HG03108 (cell line): ENCODE data around the gene ARHGAP28.

Experiments used
- ATAC-seq: cut with Tn5 transposase; IDR thresholded peaks from one replicate; pipeline ENCODE4 v1.9.1; 2021; ENCODE audit warnings: moderate library complexity; ENCODE audit not compliant: unreplicated experiment

ARHGAP28 gene, protein sequence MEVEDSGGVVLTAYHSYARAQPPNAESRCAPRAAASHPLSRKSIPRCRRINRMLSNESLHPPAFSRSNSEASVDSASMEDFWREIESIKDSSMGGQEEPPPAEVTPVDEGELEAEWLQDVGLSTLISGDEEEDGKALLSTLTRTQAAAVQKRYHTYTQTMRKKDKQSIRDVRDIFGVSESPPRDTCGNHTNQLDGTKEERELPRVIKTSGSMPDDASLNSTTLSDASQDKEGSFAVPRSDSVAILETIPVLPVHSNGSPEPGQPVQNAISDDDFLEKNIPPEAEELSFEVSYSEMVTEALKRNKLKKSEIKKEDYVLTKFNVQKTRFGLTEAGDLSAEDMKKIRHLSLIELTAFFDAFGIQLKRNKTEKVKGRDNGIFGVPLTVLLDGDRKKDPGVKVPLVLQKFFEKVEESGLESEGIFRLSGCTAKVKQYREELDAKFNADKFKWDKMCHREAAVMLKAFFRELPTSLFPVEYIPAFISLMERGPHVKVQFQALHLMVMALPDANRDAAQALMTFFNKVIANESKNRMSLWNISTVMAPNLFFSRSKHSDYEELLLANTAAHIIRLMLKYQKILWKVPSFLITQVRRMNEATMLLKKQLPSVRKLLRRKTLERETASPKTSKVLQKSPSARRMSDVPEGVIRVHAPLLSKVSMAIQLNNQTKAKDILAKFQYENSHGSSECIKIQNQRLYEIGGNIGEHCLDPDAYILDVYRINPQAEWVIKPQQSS

GRCh38 chr18:6729247-6730091 is at the start of gene ARHGAP28:
Gene ARHGAP28 (plus strand): TSS chr18:6729716. CDS start chr18:6729822, 106 bp downstream.
- ATAC-seq: no peak

- ATAC-seq: no peak
Observed at GRCh38 chr18:6681331-6681875, 48.1 kb upstream of the ARHGAP28 start.

DNA sequence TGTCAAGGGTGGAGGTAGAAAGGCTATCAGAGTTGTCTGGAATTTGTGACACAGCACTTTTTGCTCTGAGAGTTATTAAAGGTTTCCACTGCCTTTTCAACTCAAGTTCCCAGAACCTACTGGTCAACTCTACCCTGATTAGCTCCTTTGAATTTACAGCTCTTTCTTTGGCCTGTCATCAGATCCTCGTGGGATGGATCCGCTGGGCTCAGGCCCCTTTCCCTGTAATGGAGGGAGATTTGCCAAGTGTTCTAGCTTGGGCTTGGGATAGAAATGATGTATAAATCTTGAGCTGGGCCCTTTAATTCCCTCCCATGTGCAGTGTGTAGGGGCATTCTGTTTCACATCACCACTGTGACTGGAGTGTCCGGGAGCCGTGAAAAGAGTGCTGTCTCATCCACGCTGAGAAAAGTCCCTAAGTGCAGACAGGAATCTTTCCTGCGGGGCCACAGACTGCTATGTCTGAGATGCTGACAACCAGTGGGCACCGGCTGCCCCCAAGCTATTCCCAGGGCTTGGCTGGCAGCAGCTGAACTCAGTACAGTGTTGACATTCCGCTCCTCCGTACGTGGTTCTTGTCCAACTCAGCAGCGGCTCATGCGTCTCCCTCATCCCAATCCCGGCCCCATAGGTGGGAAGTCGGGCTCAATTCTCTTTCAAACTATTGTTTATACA is 46.9 kb upstream of the ARHGAP28 start:
- no peak for ATAC-seq

GRCh38 chr18:6683112-6683876 is 46.2 kb upstream of the ARHGAP28 start:
- ATAC-seq: no peak

- no peak for ATAC-seq
Observed at GRCh38 chr18:6687676-6688075, 41.8 kb upstream of the ARHGAP28 start.

DNA sequence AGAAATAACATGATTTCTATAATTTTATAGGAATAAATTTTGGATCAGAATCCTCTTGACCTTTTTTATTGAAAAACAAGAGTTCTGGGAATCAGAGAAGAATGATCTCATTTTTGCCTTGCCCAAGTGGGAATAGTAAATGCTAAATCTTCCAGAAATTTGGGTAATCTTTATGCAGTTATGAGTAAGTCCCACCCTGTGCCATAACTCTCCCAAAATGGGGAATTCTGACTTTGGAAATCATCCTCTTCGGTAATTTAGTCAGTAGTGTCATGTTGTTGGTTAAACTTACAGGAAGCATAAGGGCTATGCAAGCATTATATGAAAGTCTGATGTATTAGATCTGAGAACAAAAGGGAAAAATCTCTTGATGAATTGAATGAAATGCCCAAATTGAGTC is 20.6 kb upstream of the ARHGAP28 start:
- no peak for ATAC-seq

- no peak for ATAC-seq
Observed at GRCh38 chr18:6711467-6711866, 18.0 kb upstream of the ARHGAP28 start.

GRCh38 chr18:6712401-6712800 is 17.1 kb upstream of the ARHGAP28 start:
- no peak for ATAC-seq

DNA sequence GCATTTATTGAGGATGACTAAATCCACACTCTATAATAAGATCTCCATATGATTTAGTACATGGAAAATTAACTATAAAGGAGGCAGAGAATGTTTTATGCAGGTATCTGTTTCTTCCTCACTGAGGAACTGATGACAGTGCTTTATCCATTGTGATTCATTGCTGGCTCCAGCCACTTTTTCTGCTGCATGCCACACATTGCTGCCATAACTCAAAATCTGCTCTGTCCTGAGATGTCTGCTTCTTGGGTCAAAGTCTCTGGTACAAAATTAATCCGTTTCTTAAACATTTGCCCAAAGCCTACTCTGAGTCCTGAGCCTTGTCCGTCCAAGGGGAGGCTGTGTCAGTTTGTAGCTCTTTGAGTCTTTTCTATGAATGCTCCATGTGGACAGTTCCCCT is 15.5 kb upstream of the ARHGAP28 start:
- ATAC-seq: no peak

DNA sequence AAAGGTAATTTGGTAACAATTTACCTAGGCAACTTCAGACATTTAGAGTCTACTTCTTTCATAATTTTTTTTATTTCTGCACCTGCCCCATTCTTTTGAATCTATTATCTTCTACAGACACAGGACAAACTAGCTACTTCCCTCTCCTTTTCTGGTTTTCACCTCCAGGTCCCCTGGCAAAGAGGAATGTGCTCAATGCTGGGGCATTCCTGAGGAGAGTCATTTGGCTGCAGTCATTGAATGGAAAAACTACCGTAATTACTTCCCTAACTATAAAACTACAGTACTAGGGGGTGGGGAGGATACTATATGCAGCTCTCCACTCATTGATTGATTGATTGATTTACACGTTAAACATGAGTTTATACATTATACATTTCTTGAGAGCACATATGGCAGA is 11.2 kb upstream of the ARHGAP28 start:
- ATAC-seq: no peak

DNA sequence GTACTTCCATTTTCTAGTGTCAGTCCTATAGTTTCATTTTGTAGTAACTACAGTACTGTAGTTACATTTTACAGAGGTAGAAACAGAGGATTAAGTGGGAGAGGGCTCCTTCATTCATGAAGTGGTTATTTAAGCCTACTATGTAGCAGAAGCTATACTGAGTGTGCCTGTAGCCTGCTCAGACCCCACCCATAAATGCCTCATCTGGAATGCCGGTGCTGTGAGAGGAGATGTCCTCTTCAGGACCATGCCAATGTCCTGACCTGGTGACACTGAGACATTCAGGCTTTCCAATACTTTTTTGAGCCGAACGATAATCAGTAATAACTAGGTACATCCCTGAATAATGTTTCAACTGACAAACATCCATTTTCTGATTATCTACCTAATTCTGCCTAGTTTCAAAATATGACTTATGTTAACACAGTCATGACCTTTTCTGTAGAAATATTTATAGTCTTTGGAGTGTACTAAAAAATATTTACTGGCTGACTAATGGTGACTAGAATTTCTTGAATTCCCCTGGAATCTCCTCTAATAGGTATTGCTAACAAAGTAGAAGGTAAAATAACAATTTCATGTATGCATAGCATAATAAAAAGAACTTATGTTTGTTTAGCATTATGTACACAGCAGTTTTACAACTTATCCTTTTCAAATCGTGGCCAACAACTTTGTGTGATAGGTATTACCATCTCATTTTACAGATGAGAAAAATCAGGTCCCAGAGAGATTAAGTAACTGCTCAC is 10.2 kb upstream of the ARHGAP28 start:
- no peak for ATAC-seq

- ATAC-seq: no peak
Observed at GRCh38 chr18:6719910-6720683, 9.4 kb upstream of the ARHGAP28 start.

DNA sequence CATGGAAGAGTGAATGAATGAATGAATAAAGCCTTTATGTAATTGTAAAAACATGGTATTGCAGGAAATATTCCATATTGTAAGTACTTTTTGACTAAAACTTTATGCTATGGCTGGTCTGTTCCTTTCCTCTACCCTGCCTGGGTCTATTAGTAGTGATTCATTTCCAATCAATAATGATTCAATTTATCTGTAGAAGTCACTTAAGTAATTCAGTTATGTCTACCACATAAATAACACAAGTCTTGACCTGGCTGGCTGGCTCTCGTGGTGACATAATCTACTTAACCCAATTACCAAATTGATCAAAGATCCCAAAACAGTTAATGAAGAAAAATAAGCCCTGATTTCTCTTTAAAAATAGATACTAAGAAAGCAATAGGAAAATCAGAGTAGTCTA is 7.8 kb upstream of the ARHGAP28 start:
- ATAC-seq: no peak

DNA sequence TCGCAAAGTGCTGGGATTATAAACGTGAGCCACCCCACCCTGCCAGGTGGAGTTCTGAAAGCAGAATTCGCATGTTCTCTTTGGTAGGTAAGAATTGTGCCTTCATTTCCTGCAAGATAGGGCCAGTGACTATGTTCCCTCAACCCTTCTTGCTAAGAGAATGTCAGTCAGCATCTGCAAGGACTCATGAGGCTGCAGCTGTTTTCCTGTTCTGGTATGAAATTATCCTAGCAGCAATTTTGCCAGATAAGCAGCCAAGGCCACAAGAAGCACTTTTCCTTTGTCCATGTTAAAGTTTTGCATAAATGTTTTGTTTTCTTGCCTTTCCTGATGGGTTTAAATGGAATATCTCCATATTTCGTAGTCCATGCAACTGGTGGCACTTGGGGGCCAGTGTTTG is 6.8 kb upstream of the ARHGAP28 start:
- no peak for ATAC-seq

- ATAC-seq: no peak
Observed at GRCh38 chr18:6724331-6724730, 5.2 kb upstream of the ARHGAP28 start.

GRCh38 chr18:6728331-6728730 is 1.2 kb upstream of the ARHGAP28 start:
- no peak for ATAC-seq

GRCh38 chr18:6728809-6729246 is 688 bp upstream of the ARHGAP28 start:
- ATAC-seq: no peak
